Gastrocnemius medialis (tissue), 4 donors: ENCODE measurements around the gene ZNF770. TPM values are rescaled to one million over a fixed set of nuclear protein-coding genes. Genes with fewer than 3 reads are reported as not detected.
A peak's percentile ranks its signal among the peaks of the same experiment; 100 is the strongest.

ENCODE experiments used
- ATAC-seq, 2 donors: fragments of 150-250 bp; one replicate each; pipeline ENCODE4 v1.9.1; 2016
- DNase-seq, 2 donors: peaks; one replicate each; pipeline ENCODE4 v3.0.0-alpha.2; 2019
- H3K27ac ChIP-seq, 4 donors: fragments of 200-600 bp; sonication (generic); 1 replicate in 1 of 4; 2 replicates in 3 of 4; pipeline ENCODE4 v1.5.1; 2016 to 2018; ENCODE audit warnings: mild to moderate bottlenecking in 2 of 4, moderate library complexity in 1 of 4
- H3K27me3 ChIP-seq, 3 donors: fragments of 200-600 bp; sonication (generic) in 2 of 3; 1 replicate in 1 of 3; 2 replicates in 2 of 3; pipeline versions ENCODE4 v1.5.1 to v1.6.0; 2016 to 2019; ENCODE audit warnings: mild to moderate bottlenecking in 1 of 3, moderate library complexity in 1 of 3
- H3K36me3 ChIP-seq, 2 donors: fragments of 200-600 bp; sonication (generic) in 1 of 2; one replicate each; pipeline ENCODE4 v1.5.1; 2017 to 2018
- H3K4me1 ChIP-seq, 2 donors: fragments of 200-600 bp; sonication (generic) in 1 of 2; one replicate each; pipeline ENCODE4 v1.5.1; 2016 to 2017; ENCODE audit warnings: mild to moderate bottlenecking in 2 of 2
- H3K4me3 ChIP-seq, 4 donors: fragments of 200-600 bp; sonication (generic) in 3 of 4; 1 replicate in 1 of 4; 2 replicates in 3 of 4; pipeline ENCODE4 v1.5.1; 2016 to 2019; ENCODE audit warnings: mild to moderate bottlenecking in 2 of 4
- H3K9me3 ChIP-seq, 3 donors: fragments of 200-600 bp; sonication (generic) in 2 of 3; 1 replicate in 1 of 3; 2 replicates in 2 of 3; pipeline ENCODE4 v1.5.1; 2016 to 2019
- POLR2A ChIP-seq, 2 donors: fragments of 450-650 bp; IDR thresholded peaks; one replicate each; pipeline ENCODE4 v1.6.1; 2017; ENCODE audit warnings: antibody characterized with exemption in 2 of 2, mild to moderate bottlenecking in 2 of 2, moderate library complexity in 2 of 2
- in situ Hi-C, 4 donors: fragments of 200-750 bp; cut with MboI; loops; one replicate each; pipeline versions ENCODE4 v1.15.0 to v1.8.0; 2017; ENCODE audit warnings: low sequenced_read_pairs in 4 of 4
- intact Hi-C: fragments of 100-400 bp; cut with DNase I; formaldehyde crosslinking; loops from one replicate; pipeline ENCODE4 v1.15.1; 2023; ENCODE audit warnings: low total_unique reads
- total RNA-seq, 4 donors: library from RNA; depleted of rRNA; stranded (reverse); fragments of >200 nt; gene quantifications; one replicate each; pipeline versions ENCODE4 v1.1.0 to v1.2.3, GENCODE V29; 2016
- TF ChIP-seq, protein P1 (sequence below), 5 experiments: fragments of 450-650 bp in 3 of 5; fragments of 200-600 bp in 2 of 5; sonication (generic) in 2 of 5; IDR thresholded peaks in 4 of 5; conservative IDR thresholded peaks in 1 of 5; 1 replicate in 4 of 5; 2 replicates in 1 of 5; pipeline ENCODE4 v1.5.1; 2016 to 2019; ENCODE audit warnings: antibody characterized with exemption in 5 of 5, mild to moderate bottlenecking in 3 of 5, moderate library complexity in 3 of 5

ZNF770 gene, protein sequence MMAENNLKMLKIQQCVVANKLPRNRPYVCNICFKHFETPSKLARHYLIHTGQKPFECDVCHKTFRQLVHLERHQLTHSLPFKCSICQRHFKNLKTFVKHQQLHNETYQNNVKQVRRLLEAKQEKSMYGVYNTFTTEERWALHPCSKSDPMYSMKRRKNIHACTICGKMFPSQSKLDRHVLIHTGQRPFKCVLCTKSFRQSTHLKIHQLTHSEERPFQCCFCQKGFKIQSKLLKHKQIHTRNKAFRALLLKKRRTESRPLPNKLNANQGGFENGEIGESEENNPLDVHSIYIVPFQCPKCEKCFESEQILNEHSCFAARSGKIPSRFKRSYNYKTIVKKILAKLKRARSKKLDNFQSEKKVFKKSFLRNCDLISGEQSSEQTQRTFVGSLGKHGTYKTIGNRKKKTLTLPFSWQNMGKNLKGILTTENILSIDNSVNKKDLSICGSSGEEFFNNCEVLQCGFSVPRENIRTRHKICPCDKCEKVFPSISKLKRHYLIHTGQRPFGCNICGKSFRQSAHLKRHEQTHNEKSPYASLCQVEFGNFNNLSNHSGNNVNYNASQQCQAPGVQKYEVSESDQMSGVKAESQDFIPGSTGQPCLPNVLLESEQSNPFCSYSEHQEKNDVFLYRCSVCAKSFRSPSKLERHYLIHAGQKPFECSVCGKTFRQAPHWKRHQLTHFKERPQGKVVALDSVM
- 10 to 100 TPM; 33.2 to 55.2 (median 49.0) TPM for total RNA-seq

DNA sequence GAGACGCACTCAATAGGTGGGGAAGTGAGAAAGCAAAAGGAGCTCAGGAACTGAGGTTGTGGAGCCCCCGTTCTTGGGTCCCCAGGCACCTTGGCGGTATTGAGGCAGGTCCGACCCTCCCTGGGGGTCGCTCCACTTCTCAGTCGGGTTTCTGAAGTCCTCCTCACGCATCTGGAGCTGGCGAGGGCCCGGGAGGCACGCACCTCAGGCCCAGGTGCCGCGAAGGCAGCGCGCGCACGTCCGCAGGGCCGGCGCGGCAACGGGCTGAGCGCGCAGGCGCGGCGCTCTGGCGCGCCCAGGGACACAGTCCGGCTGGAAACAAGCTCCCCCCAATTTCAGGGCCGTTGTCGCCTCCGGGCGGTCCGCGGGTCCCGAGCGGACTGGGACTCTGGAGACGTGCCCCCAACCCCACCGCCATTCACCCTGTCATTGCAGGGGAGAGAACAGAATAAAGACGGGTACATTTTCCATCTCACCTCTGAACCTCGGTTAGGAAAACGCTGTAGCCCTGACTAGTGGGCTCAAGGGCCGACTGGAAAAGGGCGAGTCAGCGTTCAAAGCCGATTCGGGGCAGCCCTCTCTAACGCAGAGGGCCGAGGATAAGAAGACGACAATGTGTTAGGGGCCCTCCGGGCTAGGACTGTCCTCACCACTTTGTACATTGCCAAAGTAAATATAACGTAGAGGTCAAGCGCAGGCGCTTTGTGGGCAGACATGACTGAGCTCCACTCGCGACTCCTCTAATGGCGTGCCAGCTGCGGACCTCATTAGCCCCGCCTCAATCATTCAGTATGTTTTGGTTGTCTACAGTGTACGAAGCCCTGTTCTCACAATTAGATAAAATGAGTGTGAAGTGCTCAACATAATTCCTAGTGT is at the start of gene ZNF770:
Gene ZNF770, minus strand, starts transcription at position 261 of the 876 bp plus-strand sequence. CDS start 4,853 bp downstream, outside the sequence.
- peak; percentile 87 to 92 for TF ChIP-seq POLR2A (IDR thresholded peaks at IDR 0.05)
- TF ChIP-seq, protein P1, sequence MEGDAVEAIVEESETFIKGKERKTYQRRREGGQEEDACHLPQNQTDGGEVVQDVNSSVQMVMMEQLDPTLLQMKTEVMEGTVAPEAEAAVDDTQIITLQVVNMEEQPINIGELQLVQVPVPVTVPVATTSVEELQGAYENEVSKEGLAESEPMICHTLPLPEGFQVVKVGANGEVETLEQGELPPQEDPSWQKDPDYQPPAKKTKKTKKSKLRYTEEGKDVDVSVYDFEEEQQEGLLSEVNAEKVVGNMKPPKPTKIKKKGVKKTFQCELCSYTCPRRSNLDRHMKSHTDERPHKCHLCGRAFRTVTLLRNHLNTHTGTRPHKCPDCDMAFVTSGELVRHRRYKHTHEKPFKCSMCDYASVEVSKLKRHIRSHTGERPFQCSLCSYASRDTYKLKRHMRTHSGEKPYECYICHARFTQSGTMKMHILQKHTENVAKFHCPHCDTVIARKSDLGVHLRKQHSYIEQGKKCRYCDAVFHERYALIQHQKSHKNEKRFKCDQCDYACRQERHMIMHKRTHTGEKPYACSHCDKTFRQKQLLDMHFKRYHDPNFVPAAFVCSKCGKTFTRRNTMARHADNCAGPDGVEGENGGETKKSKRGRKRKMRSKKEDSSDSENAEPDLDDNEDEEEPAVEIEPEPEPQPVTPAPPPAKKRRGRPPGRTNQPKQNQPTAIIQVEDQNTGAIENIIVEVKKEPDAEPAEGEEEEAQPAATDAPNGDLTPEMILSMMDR (IDR thresholded peaks at IDR 0.05 in 4 of 5, conservative IDR thresholded peaks at IDR 0.05 in 1 of 5) = peak in 3 of 5 experiments; percentile 16 to 42 (median 36)
- DNase-seq (peak; percentile 47 to 73), ATAC-seq (peak; percentile 86 to 91)
- Histone ChIP-seq H3K36me3 (no peaks in the 10 kb centered on the region), H3K27ac (peak within 1 kb of the TSS; percentile 92 to 97 (median 94)), H3K4me3 (peak within 1 kb of the TSS; percentile 69 to 96 (median 86)), H3K27me3 (peaks cover 0 to 6% (median 0%) of the 10 kb centered on the region in 3 donors), H3K4me1 (peaks cover 27 to 35% of the 10 kb centered on the region in 2 donors), H3K9me3 (no peaks in the 10 kb centered on the region)
- in situ Hi-C loops (loop anchor here in 2 of 4 donors (25.0 kb wide), 3 partner anchors 626 to 776 kb away; partner anchors contain the start of genes EMC4 (in 1 of the 2), KATNBL1 (in 1 of the 2) and LPCAT4 (in 1 of the 2)), intact Hi-C loops (loop anchor here (1.0 to 10.0 kb wide), 5 partner anchors 19 to 1593 kb away; partner anchors contain the start of genes AQR, EMC4, EMC7 and PGBD4)

DNA sequence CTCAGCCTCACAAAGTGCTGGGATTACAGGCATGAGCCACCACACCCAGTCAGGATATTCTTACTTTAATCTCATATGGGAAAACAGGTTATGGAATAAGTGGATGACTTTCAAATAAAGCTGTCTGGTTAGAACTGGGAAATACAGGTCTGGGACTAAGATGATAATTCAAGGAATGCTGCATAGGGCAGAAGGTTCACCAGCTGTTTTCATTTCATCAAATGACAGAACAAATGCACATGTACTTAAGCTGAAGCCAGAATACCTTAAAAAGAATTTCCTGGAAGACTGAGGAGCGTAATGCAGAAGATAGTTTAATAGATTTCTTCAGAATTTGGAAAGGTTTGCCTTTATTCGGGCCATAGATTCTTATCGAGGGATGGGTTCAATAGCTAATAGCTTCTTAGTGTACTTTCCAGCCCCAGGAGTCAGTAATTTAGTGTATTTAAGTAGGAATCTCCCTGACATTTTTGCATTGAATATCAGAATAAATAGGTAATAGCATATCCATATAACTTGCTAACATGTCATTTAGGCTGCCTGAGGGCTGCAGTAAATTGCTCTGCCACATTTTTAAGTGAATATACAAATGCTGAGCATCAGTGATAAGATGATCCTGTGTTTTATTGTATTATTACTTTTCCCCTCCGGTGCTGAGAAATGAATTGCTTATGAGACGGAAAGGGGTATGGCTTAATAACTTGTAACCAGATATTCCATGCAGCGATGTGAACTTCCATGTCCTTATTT is 40.3 kb upstream of the ZNF770 start:
- Histone ChIP-seq H3K4me1 (no peaks in the 10 kb centered on the region), H3K4me3 (no peak overlapping the region), H3K27me3 (no peaks in the 10 kb centered on the region), H3K9me3 (no peaks in the 10 kb centered on the region), H3K27ac (no peak overlapping the region), H3K36me3 (no peaks in the 10 kb centered on the region)
- in situ Hi-C loops = no loop called here
- intact Hi-C loops = no loop called here
- no peak for ATAC-seq
- TF ChIP-seq, protein P1 (IDR thresholded peaks at IDR 0.05 in 4 of 5, conservative IDR thresholded peaks at IDR 0.05 in 1 of 5) = no peak
- TF ChIP-seq POLR2A (IDR thresholded peaks at IDR 0.05) = no peak
- DNase-seq = no peak

DNA sequence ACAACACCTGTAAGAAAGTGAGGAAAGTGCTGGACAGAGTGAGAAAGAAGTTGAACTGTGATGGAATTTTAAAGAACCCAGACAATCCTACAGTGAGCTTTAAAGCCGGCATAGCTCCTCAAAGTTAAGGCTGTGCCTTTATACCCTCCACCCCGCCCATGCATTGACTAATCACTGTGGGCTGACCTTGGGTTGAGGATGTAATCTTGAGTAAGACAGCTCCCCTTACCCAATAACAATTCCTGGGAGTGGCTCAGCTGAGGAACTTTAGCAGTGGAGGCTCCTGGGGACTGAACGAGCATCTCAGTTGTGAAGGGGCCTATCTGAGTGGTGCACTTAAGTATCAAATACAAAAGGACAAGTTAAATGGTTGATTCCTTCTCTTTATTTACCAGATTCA is 35.7 kb upstream of the ZNF770 start:
- Histone ChIP-seq H3K27ac (no peak overlapping the region), H3K27me3 (no peaks in the 10 kb centered on the region), H3K9me3 (no peaks in the 10 kb centered on the region), H3K36me3 (no peaks in the 10 kb centered on the region), H3K4me3 (no peak overlapping the region), H3K4me1 (no peaks in the 10 kb centered on the region)
- in situ Hi-C loops = no loop called here
- no peak for ATAC-seq
- intact Hi-C loops = no loop called here
- TF ChIP-seq POLR2A (IDR thresholded peaks at IDR 0.05) = no peak
- TF ChIP-seq, protein P1 (IDR thresholded peaks at IDR 0.05 in 4 of 5, conservative IDR thresholded peaks at IDR 0.05 in 1 of 5) = no peak
- DNase-seq = no peak

DNA sequence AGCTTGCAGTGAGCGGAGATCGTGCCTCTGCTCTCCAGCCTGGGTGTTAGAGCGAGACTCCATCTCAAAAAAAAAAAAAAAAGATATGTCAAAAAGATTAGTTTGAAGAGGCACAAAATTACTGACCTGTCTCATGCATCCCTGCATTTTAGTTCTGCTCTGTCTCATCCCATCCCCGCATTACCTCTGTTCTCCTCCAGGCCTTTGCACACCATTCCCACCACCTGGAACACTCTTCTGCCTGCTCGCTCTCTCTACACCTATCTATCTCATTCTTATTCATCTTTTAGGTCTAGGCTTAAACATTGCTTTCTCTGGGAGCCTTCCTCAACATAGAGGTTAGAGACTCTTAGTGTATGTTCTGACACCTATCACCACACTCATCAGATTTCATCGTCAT is 32.9 kb upstream of the ZNF770 start:
- H3K4me1 ChIP-seq = no peaks in the 10 kb centered on the region
- ATAC-seq (no peak), DNase-seq (no peak)
- no peaks in the 10 kb centered on the region for H3K27me3 ChIP-seq
- no peaks in the 10 kb centered on the region for H3K36me3 ChIP-seq
- no peak overlapping the region for H3K4me3 ChIP-seq
- no peak overlapping the region for H3K27ac ChIP-seq
- in situ Hi-C loops = no loop called here
- H3K9me3 ChIP-seq = no peaks in the 10 kb centered on the region
- TF ChIP-seq, protein P1 (IDR thresholded peaks at IDR 0.05 in 4 of 5, conservative IDR thresholded peaks at IDR 0.05 in 1 of 5) = no peak
- intact Hi-C loops = no loop called here
